H9 (cell line): ENCODE data around the gene RBPJL. TPM values are rescaled to one million over a fixed set of nuclear protein-coding genes. Genes with fewer than 3 reads are reported as not detected.

Experiments
- DNase-seq: peaks from one replicate; pipeline ENCODE4 v3.0.0-alpha.2; 2017
- H2AFZ ChIP-seq: one replicate; pipeline ENCODE4 v1.6.1; 2013; ENCODE audit warnings: mild to moderate bottlenecking, low read length, control low read depth, moderate library complexity
- H2AK5ac ChIP-seq: 2 replicates; pipeline ENCODE4 v1.6.1; 2013; ENCODE audit warnings: low read length, control low read depth, mixed read lengths; ENCODE audit not compliant: insufficient read length
- H2BK120ac ChIP-seq: one replicate; pipeline ENCODE4 v1.6.1; 2013; ENCODE audit warnings: low read depth, mild to moderate bottlenecking, low read length, control low read depth, inconsistent platforms; ENCODE audit not compliant: poor library complexity, severe bottlenecking
- H2BK12ac ChIP-seq: 2 replicates; pipeline ENCODE4 v1.6.1; 2013; ENCODE audit warnings: low read length, control low read depth, mixed read lengths, low read depth; ENCODE audit not compliant: insufficient read length
- H2BK15ac ChIP-seq: 2 replicates; pipeline ENCODE4 v1.6.1; 2013; ENCODE audit warnings: low read depth, low read length, control low read depth
- H2BK20ac ChIP-seq: one replicate; pipeline ENCODE4 v1.6.1; 2013; ENCODE audit warnings: low read depth, mild to moderate bottlenecking, low read length, control low read depth, inconsistent platforms; ENCODE audit not compliant: poor library complexity, severe bottlenecking
- H2BK5ac ChIP-seq: 2 replicates; pipeline ENCODE4 v1.6.1; 2013; ENCODE audit warnings: low read length, control low read depth, mixed read lengths; ENCODE audit not compliant: insufficient read length
- H3K14ac ChIP-seq: 2 replicates; pipeline ENCODE4 v1.6.1; 2013; ENCODE audit warnings: low read length, control low read depth; ENCODE audit not compliant: insufficient read depth
- H3K18ac ChIP-seq: 2 replicates; pipeline ENCODE4 v1.6.1; 2013; ENCODE audit warnings: low read depth, mild to moderate bottlenecking, mixed read lengths, low read length, control low read depth; ENCODE audit not compliant: insufficient read length
- H3K23ac ChIP-seq: 2 replicates; pipeline ENCODE4 v1.6.1; 2013; ENCODE audit warnings: low read length, control low read depth, mixed read lengths, low read depth; ENCODE audit not compliant: insufficient read length
- H3K23me2 ChIP-seq: 2 replicates; pipeline ENCODE4 v1.6.1; 2013; ENCODE audit warnings: low read depth, mild to moderate bottlenecking, mixed read lengths, low read length, control low read depth; ENCODE audit not compliant: insufficient read length, poor library complexity, severe bottlenecking
- H3K27ac ChIP-seq: 2 replicates; pipeline ENCODE4 v1.5.1; 2013; ENCODE audit warnings: low read length, control low read depth, mixed read lengths, low read depth; ENCODE audit not compliant: insufficient read length
- H3K27me3 ChIP-seq: 2 replicates; pipeline ENCODE4 v1.6.1; 2013; ENCODE audit warnings: low read length, control low read depth, inconsistent platforms; ENCODE audit not compliant: insufficient read depth
- H3K4ac ChIP-seq: 2 replicates; pipeline ENCODE4 v1.6.1; 2013; ENCODE audit warnings: low read depth, mild to moderate bottlenecking, control low read depth, inconsistent platforms, low read length, moderate library complexity
- H3K4me1 ChIP-seq: 2 replicates; pipeline ENCODE4 v1.6.1; 2013; ENCODE audit warnings: low read length, control low read depth, inconsistent platforms; ENCODE audit not compliant: insufficient read depth
- H3K4me2 ChIP-seq: 2 replicates; pipeline ENCODE4 v1.6.1; 2013; ENCODE audit warnings: low read length, control low read depth, mixed read lengths; ENCODE audit not compliant: insufficient read length, insufficient read depth
- H3K56ac ChIP-seq: 2 replicates; pipeline ENCODE4 v1.6.1; 2013; ENCODE audit warnings: low read depth, mild to moderate bottlenecking, mixed read lengths, low read length, control low read depth; ENCODE audit not compliant: insufficient read length
- H3K79me1 ChIP-seq: 2 replicates; pipeline ENCODE4 v1.6.1; 2013; ENCODE audit warnings: low read depth, mild to moderate bottlenecking, moderate library complexity, low read length, control low read depth, inconsistent platforms; ENCODE audit not compliant: insufficient read depth, poor library complexity, severe bottlenecking
- H3K79me2 ChIP-seq: 2 replicates; pipeline ENCODE4 v1.6.1; 2013; ENCODE audit warnings: low read length, control low read depth, inconsistent platforms; ENCODE audit not compliant: insufficient read depth
- H3K9ac ChIP-seq: 2 replicates; pipeline ENCODE4 v1.6.1; 2013; ENCODE audit warnings: low read length, control low read depth, mixed read lengths; ENCODE audit not compliant: insufficient read length; ENCODE audit errors: extremely low read depth
- H3K9me3 ChIP-seq: one replicate; pipeline ENCODE4 v1.6.1; 2013; ENCODE audit warnings: low read depth, low read length, inconsistent platforms; ENCODE audit not compliant: control insufficient read depth
- H3T11ph ChIP-seq: one replicate; pipeline ENCODE4 v1.6.1; 2013; ENCODE audit warnings: mild to moderate bottlenecking, low read length, control low read depth, inconsistent platforms
- H4K20me1 ChIP-seq: one replicate; pipeline ENCODE4 v1.6.1; 2013; ENCODE audit not compliant: control insufficient read depth, insufficient read length, insufficient read depth
- H4K5ac ChIP-seq: 2 replicates; pipeline ENCODE4 v1.6.1; 2013; ENCODE audit warnings: low read depth, mild to moderate bottlenecking, mixed read lengths, low read length, control low read depth; ENCODE audit not compliant: insufficient read length
- H4K8ac ChIP-seq: replicated peaks from 2 replicates; pipeline ENCODE4 v1.6.1; 2013; ENCODE audit warnings: low read length, control low read depth, mixed read lengths, low read depth; ENCODE audit not compliant: insufficient read length
- H4K91ac ChIP-seq: 2 replicates; pipeline ENCODE4 v1.6.1; 2013; ENCODE audit warnings: low read depth, mild to moderate bottlenecking, moderate library complexity, mixed read lengths, low read length, control low read depth; ENCODE audit not compliant: insufficient read length
- H3K27ac Mint-ChIP-seq, 3 experiments: 2 replicates in 2 of 3; 3 replicates in 1 of 3; pipeline ENCODE4 v1.8.0; 2020 to 2021; ENCODE audit warnings: mixed read lengths in 3 of 3, mild to moderate bottlenecking in 1 of 3, moderate library complexity in 1 of 3
- H3K27me3 Mint-ChIP-seq: 2 replicates; pipeline ENCODE4 v1.8.0; 2021; ENCODE audit warnings: low read depth, mild to moderate bottlenecking, moderate library complexity, mixed read lengths
- H3K36me3 Mint-ChIP-seq, 3 experiments: 2 replicates in 2 of 3; 3 replicates in 1 of 3; pipeline ENCODE4 v1.8.0; 2020 to 2021; ENCODE audit warnings: low read depth in 3 of 3, mixed read lengths in 3 of 3; ENCODE audit not compliant: insufficient read depth in 1 of 3
- H3K4me1 Mint-ChIP-seq, 2 experiments: 2 replicates each; pipeline ENCODE4 v1.8.0; 2020; ENCODE audit warnings: mixed read lengths in 2 of 2
- H3K4me3 Mint-ChIP-seq, 2 experiments: 2 replicates in 1 of 2; 3 replicates in 1 of 2; pipeline ENCODE4 v1.8.0; 2020 to 2021; ENCODE audit warnings: mild to moderate bottlenecking in 2 of 2, mixed read lengths in 2 of 2, moderate library complexity in 1 of 2
- H3K9me3 Mint-ChIP-seq, 2 experiments: 2 replicates in 1 of 2; 3 replicates in 1 of 2; pipeline ENCODE4 v1.8.0; 2020; ENCODE audit warnings: mild to moderate bottlenecking in 2 of 2, mixed read lengths in 2 of 2, moderate library complexity in 1 of 2
- WGBS: extraction: QIAGEN DNeasy Blood & Tissue Kit; methylation state at CpG from one replicate; pipeline ENCODE4 v1.1.7; 2013; ENCODE audit warnings: missing lambda C conversion rate, low lambda C conversion rate, mixed read lengths; ENCODE audit not compliant: insufficient read length; ENCODE audit errors: extremely low coverage; 5-methylcytosine and 5-hydroxymethylcytosine counted together
- total RNA-seq: library from RNA; stranded (reverse); gene quantifications from 2 replicates; pipeline ENCODE4 v1.2.1, GENCODE V29; 2021
- TF ChIP-seq, protein P1 (sequence below): fragments of 200-600 bp; sonication (generic); conservative IDR thresholded peaks from 3 replicates; pipeline ENCODE4 v1.8.0; 2021; ENCODE audit warnings: antibody characterized with exemption, mild to moderate bottlenecking

Gene RBPJL
- total RNA-seq, 1 experiment from 2014 or later: 0.28 TPM

DNA sequence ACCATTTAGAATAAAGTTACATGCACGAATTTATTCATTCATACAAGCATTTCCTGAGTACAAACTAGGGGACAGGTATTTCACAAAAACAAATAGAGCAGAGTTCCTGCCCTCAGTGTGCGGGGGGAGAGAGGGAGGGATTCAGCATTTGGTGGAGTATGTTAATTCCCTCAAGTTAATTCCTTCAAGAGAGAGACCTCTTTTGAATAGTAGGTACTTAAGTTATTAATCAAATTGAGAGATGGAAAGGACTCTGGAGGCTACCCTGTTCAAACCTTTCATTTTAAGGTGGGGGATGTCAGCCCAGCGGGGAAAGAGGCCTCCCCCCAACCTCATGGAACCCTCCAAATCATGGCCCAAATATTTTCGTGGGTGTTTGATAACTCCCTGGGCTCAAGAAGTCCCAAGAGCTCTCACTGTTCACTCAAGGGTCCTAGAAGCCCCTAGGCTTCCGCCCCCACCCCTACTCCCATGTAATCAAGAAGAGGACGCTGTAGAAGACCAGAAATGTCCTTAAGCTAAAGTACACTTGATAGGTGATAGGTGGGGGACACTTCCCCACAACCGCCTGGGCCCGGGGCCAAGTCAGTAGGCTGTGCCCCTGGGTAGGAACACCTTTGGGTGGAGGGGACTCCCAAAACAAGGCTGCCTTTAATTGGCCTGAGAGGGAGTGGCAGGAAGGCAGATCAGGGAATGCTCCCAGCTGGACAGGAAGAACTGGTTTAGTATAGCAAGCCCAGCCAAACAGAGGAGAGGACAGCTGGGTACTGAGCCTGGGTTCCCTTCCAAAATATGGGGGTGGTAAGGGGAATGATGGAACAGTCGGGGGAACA lies 38.7 kb downstream of the RBPJL start:
- peak overlapping the region in 1 of 3 experiments; percentile 17; a peak in 1 of 7 replicates for H3K27ac Mint-ChIP-seq
- Histone ChIP-seq H3K9me3 (no peaks in the 10 kb centered on the region), H3K27ac (no peak overlapping the region), H2AFZ (no peak overlapping the region), H3K79me1 (no peaks in the 10 kb centered on the region), H3K9ac (no peak overlapping the region), H3K56ac (no peak overlapping the region), H3K18ac (no peak overlapping the region), H4K5ac (no peak overlapping the region), H3K4me2 (peak overlapping the region; percentile 11), H3K79me2 (peaks cover 3% of the 10 kb centered on the region; the same call in 1 of the 2 replicates), H3K4ac (no peak overlapping the region), H2BK12ac (no peak overlapping the region), H3K23me2 (peaks cover 11% of the 10 kb centered on the region), H3K23ac (no peak overlapping the region), H2BK20ac (no peak overlapping the region), H3K4me1 (peaks cover 32% of the 10 kb centered on the region; the same call in 1 of the 2 replicates), H4K20me1 (no peaks in the 10 kb centered on the region), H2AK5ac (no peak overlapping the region), H4K8ac (no peak overlapping the region), H2BK120ac (no peak overlapping the region), H3K14ac (no peak overlapping the region; the same call in 1 of the 2 replicates), H2BK5ac (no peak overlapping the region), H4K91ac (no peak overlapping the region), H2BK15ac (no peak overlapping the region), H3K27me3 (no peaks in the 10 kb centered on the region), H3T11ph (no peak overlapping the region)
- H3K36me3 Mint-ChIP-seq: peaks cover 1 to 2% (median 2%) of the 10 kb centered on the region in 3 experiments; a peak in 4 of 7 replicates
- H3K4me3 Mint-ChIP-seq: peak overlapping the region in 1 of 2 experiments; percentile 69; a peak in 4 of 5 replicates
- H3K4me1 Mint-ChIP-seq: peaks cover 73 to 76% of the 10 kb centered on the region in 2 experiments
- DNase-seq: no peak
- H3K27me3 Mint-ChIP-seq: peaks cover 4% of the 10 kb centered on the region; the same call in 1 of the 2 replicates
- TF ChIP-seq, protein P1, sequence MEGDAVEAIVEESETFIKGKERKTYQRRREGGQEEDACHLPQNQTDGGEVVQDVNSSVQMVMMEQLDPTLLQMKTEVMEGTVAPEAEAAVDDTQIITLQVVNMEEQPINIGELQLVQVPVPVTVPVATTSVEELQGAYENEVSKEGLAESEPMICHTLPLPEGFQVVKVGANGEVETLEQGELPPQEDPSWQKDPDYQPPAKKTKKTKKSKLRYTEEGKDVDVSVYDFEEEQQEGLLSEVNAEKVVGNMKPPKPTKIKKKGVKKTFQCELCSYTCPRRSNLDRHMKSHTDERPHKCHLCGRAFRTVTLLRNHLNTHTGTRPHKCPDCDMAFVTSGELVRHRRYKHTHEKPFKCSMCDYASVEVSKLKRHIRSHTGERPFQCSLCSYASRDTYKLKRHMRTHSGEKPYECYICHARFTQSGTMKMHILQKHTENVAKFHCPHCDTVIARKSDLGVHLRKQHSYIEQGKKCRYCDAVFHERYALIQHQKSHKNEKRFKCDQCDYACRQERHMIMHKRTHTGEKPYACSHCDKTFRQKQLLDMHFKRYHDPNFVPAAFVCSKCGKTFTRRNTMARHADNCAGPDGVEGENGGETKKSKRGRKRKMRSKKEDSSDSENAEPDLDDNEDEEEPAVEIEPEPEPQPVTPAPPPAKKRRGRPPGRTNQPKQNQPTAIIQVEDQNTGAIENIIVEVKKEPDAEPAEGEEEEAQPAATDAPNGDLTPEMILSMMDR: no peak
- no peaks in the 10 kb centered on the region for H3K9me3 Mint-ChIP-seq
- no CpG with 5 or more reads among the region's 9 CpGs for WGBS
